Measurements from ENCODE around the gene TM9SF1. TPM values are rescaled to one million over a fixed set of nuclear protein-coding genes. Genes with fewer than 3 reads are reported as not detected.

Gene TM9SF1
- total and polyA plus RNA-seq, 2 donors from 2014 or later: 41.1 to 83.6 TPM

DNA sequence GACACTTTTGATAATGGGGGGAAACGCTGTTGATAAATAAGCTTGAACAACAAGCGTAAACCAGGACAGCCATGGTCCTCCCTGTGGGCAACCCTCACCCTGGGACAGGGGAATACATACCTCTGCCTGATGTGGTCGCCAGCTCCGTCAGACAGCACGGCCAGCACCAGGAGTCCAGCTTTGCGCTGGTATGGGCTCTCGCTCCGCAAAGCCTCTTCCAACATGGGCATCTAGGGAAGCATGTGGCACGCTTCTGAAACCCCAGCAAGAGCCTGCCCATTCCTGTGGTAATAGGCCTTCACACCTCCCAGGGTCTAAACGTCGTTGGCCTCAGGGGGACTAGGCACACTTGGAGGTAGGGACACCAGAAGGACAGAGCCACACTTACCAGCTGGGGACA is 9.5 kb downstream of the TM9SF1 start:
- FAIRE-seq (no peak), DNase-seq (no peak)
- TF ChIP-seq, protein P1, sequence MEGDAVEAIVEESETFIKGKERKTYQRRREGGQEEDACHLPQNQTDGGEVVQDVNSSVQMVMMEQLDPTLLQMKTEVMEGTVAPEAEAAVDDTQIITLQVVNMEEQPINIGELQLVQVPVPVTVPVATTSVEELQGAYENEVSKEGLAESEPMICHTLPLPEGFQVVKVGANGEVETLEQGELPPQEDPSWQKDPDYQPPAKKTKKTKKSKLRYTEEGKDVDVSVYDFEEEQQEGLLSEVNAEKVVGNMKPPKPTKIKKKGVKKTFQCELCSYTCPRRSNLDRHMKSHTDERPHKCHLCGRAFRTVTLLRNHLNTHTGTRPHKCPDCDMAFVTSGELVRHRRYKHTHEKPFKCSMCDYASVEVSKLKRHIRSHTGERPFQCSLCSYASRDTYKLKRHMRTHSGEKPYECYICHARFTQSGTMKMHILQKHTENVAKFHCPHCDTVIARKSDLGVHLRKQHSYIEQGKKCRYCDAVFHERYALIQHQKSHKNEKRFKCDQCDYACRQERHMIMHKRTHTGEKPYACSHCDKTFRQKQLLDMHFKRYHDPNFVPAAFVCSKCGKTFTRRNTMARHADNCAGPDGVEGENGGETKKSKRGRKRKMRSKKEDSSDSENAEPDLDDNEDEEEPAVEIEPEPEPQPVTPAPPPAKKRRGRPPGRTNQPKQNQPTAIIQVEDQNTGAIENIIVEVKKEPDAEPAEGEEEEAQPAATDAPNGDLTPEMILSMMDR (IDR thresholded peaks at IDR 0.05; ENCODE audit: borderline replicate concordance, extremely low read depth, insufficient read depth): no peak
- Histone ChIP-seq H3K36me3 (ENCODE audit: control insufficient read depth in 2 of 3, insufficient read depth in 3 of 3, low read length in 3 of 3) (peaks cover 0 to 40% (median 27%) of the 10 kb centered on the region in 3 donors), H3K27ac (ENCODE audit: low read depth in 2 of 2, low read length in 2 of 2) (no peak overlapping the region), H3K4me3 (ENCODE audit: low read length in 3 of 3) (no peak overlapping the region), H3K4me1 (ENCODE audit: control insufficient read depth in 2 of 3, insufficient read depth in 2 of 3, low read depth in 1 of 3, low read length in 3 of 3) (peaks cover 0 to 15% (median 14%) of the 10 kb centered on the region in 3 donors), H3K9ac (ENCODE audit: low read length in 3 of 3) (no peak overlapping the region), H3K27me3 (ENCODE audit: control insufficient read depth, insufficient read depth, low read length) (no peaks in the 10 kb centered on the region), H3K9me3 (ENCODE audit: control insufficient read depth in 2 of 3, insufficient read depth in 1 of 3, low read length in 3 of 3) (no peaks in the 10 kb centered on the region)
- intact Hi-C loops (cut with DNase I): no loop called here

DNA sequence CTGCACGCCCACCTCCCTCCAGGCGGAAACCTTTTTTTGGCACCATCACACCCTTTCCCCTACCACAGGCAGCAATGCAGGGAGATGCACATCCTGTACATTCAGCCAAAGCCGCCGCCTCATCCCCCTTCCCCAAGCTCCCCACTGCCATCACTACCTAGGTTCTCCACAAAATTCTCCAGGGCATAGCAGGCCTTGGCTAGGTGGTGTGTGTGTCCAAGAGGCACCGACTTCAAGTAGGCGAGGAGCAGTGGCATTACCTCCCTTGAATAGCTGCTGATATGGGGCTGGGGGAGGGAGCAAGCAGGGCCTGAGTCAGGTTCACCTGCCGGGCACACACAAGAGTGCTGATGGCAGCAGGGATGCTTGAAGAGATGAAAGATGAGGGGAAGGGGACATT is 10.2 kb downstream of the TM9SF1 start:
- Histone ChIP-seq H3K27ac (ENCODE audit: low read depth in 2 of 2, low read length in 2 of 2) (no peak overlapping the region), H3K36me3 (ENCODE audit: control insufficient read depth in 2 of 3, insufficient read depth in 3 of 3, low read length in 3 of 3) (peaks cover 0 to 40% (median 27%) of the 10 kb centered on the region in 3 donors), H3K4me1 (ENCODE audit: control insufficient read depth in 2 of 3, insufficient read depth in 2 of 3, low read depth in 1 of 3, low read length in 3 of 3) (peaks cover 0 to 21% (median 19%) of the 10 kb centered on the region in 3 donors), H3K27me3 (ENCODE audit: control insufficient read depth, insufficient read depth, low read length) (no peaks in the 10 kb centered on the region), H3K4me3 (ENCODE audit: low read length in 3 of 3) (no peak overlapping the region), H3K9ac (ENCODE audit: low read length in 3 of 3) (no peak overlapping the region), H3K9me3 (ENCODE audit: control insufficient read depth in 2 of 3, insufficient read depth in 1 of 3, low read length in 3 of 3) (no peaks in the 10 kb centered on the region)
- FAIRE-seq (no peak), DNase-seq (no peak)
- TF ChIP-seq, protein P1 (IDR thresholded peaks at IDR 0.05; ENCODE audit: borderline replicate concordance, extremely low read depth, insufficient read depth): no peak
- intact Hi-C loops (cut with DNase I): no loop called here

DNA sequence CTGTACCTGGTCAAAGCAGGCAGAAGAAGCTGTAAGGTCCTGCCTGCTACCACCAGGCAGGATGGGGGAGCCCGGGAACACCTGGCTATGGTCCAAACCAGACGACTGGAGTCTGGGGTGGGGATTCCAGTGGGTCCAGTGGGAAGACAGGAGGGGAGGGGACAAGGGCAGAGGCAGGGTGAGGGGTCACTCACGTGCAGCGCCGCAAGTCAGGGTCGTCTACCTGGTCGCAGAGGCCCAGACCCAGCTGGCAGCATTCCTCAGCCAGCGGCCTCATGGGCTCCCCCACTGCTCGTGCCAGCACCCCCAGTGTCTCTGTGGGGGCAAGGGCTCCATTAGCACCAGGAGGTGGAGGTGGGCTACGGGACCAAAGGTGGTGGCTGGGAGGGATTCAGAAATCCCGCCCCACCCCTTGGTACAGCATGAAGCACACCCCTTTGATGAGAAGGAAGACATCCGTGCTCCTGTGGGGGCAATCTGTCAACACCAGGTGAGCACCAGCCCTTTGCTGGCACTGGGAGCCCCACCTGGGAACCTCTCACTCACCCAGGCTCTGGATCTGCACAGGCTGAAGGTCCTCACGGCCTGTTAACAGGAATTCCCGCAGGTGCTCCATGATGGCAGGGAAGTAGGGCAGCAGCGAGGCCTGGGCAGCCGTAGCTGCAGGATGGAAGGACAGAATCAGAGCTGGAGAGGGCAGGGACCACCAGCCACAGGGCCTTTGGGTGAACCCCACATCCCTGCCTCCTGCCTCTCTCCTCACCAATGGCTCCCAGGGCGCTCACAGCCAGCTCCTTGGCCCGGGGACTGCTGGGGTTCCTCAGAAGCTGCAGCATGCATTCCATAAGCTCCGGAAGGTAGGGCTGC is 10.9 kb downstream of the TM9SF1 start:
- TF ChIP-seq, protein P1 (IDR thresholded peaks at IDR 0.05; ENCODE audit: borderline replicate concordance, extremely low read depth, insufficient read depth): no peak
- no peak for DNase-seq
- Histone ChIP-seq H3K4me3 (ENCODE audit: low read length in 3 of 3) (no peak overlapping the region), H3K4me1 (ENCODE audit: control insufficient read depth in 2 of 3, insufficient read depth in 2 of 3, low read depth in 1 of 3, low read length in 3 of 3) (peaks cover 0 to 23% (median 22%) of the 10 kb centered on the region in 3 donors), H3K9me3 (ENCODE audit: control insufficient read depth in 2 of 3, insufficient read depth in 1 of 3, low read length in 3 of 3) (no peaks in the 10 kb centered on the region), H3K9ac (ENCODE audit: low read length in 3 of 3) (no peak overlapping the region), H3K36me3 (ENCODE audit: control insufficient read depth in 2 of 3, insufficient read depth in 3 of 3, low read length in 3 of 3) (peaks cover 0 to 40% (median 27%) of the 10 kb centered on the region in 3 donors), H3K27me3 (ENCODE audit: control insufficient read depth, insufficient read depth, low read length) (no peaks in the 10 kb centered on the region), H3K27ac (ENCODE audit: low read depth in 2 of 2, low read length in 2 of 2) (no peak overlapping the region)
- intact Hi-C loops (cut with DNase I): no loop called here
- FAIRE-seq: no peak

Data from kidney (tissue), 14 donors.